Ishikawa (cell line): ENCODE results near the gene SV2A.

ENCODE experiments used
- CEBPB ChIP-seq: IDR thresholded peaks from 2 replicates; pipeline ENCODE4 v1.6.1; 2012
- CREB1 ChIP-seq: IDR thresholded peaks from 2 replicates; pipeline ENCODE4 v1.6.1; 2012; ENCODE audit warnings: low read depth
- EGR1 ChIP-seq: IDR thresholded peaks from 2 replicates; pipeline ENCODE4 v1.6.1; 2012
- EP300 ChIP-seq: IDR thresholded peaks from 2 replicates; pipeline ENCODE4 v1.6.1; 2012; ENCODE audit warnings: borderline replicate concordance
- FOXM1 ChIP-seq: IDR thresholded peaks from 2 replicates; pipeline ENCODE4 v1.6.1; 2012; ENCODE audit warnings: low read depth, borderline replicate concordance
- MAX ChIP-seq: IDR thresholded peaks from 2 replicates; pipeline ENCODE4 v1.6.1; 2012
- NFIC ChIP-seq: IDR thresholded peaks from 2 replicates; pipeline ENCODE4 v1.6.1; 2012
- RAD21 ChIP-seq: IDR thresholded peaks from 2 replicates; pipeline ENCODE4 v1.6.1; 2012; ENCODE audit warnings: low read depth
- REST ChIP-seq: IDR thresholded peaks from 2 replicates; pipeline ENCODE4 v1.6.1; 2012; ENCODE audit warnings: low read depth, mild to moderate bottlenecking
- TAF1 ChIP-seq: IDR thresholded peaks from 2 replicates; pipeline ENCODE4 v1.6.1; 2012; ENCODE audit warnings: low read depth, mild to moderate bottlenecking
- TCF12 ChIP-seq: IDR thresholded peaks from 2 replicates; pipeline ENCODE4 v1.6.1; 2012; ENCODE audit warnings: low read depth
- TEAD4 ChIP-seq: IDR thresholded peaks from 2 replicates; pipeline ENCODE4 v1.6.1; 2012
- USF1 ChIP-seq: IDR thresholded peaks from 2 replicates; pipeline ENCODE4 v1.6.1; 2012
- YY1 ChIP-seq: IDR thresholded peaks from 2 replicates; pipeline ENCODE4 v1.6.1; 2012; ENCODE audit warnings: low read depth
- ZBTB7A ChIP-seq: IDR thresholded peaks from 2 replicates; pipeline ENCODE4 v1.6.1; 2012; ENCODE audit warnings: low read depth

Gene SV2A

GRCh38 chr1:149896575-149896974, 21.1 kb downstream of the SV2A start:
- TF ChIP-seq TEAD4 (no peak), TAF1 (no peak), RAD21 (no peak)

GRCh38 chr1:149888999-149889289, 28.7 kb downstream of the SV2A start:
- TF ChIP-seq EGR1 (no peak), NFIC (no peak), TEAD4 (no peak), TAF1 (no peak)

- TF ChIP-seq YY1 (peak; percentile 77), TCF12 (no peak), NFIC (0 out of 2 replicates have a peak, but pooled peaks have one; percentile 29), TEAD4 (peak; percentile 55), EP300 (no peak), ZBTB7A (no peak), RAD21 (peak; percentile 57), EGR1 (no peak), MAX (peak; percentile 69), TAF1 (no peak; the same call in 1 of the 2 replicates), USF1 (no peak), CREB1 (no peak)
Measured at GRCh38 chr1:149888247-149888998, 29.2 kb downstream of the SV2A start.

GRCh38 chr1:149887456-149888246, 30.0 kb downstream of the SV2A start:
- TF ChIP-seq EGR1 (no peak), CREB1 (peak; percentile 66), CEBPB (peak; percentile 67), EP300 (peak; percentile 52; the same call in 1 of the 2 replicates), USF1 (no peak), MAX (no peak; the same call in none of the 2 replicates), YY1 (peak; percentile 45; the same call in 1 of the 2 replicates), TAF1 (peak; percentile 58), TEAD4 (peak; percentile 42; the same call in 1 of the 2 replicates)

GRCh38 chr1:149887196-149887455, 30.5 kb downstream of the SV2A start:
- peak; percentile 31; the same call in 1 of the 2 replicates for TF ChIP-seq TCF12

- TF ChIP-seq NFIC (no peak), CREB1 (peak; percentile 50; the same call in 1 of the 2 replicates), EP300 (peak; percentile 12; the same call in 1 of the 2 replicates), MAX (no peak; the same call in 1 of the 2 replicates), YY1 (peak; percentile 74; the same call in 1 of the 2 replicates), CEBPB (peak; percentile 61), EGR1 (no peak), TCF12 (peak; percentile 78), REST (no peak), TAF1 (peak; percentile 76), USF1 (peak; percentile 10; the same call in 1 of the 2 replicates), FOXM1 (no peak), ZBTB7A (no peak), TEAD4 (peak; percentile 24; the same call in 1 of the 2 replicates), RAD21 (no peak)
Measured at GRCh38 chr1:149886396-149887195, 31.0 kb downstream of the SV2A start.
